Measurements from ENCODE around the gene ZRSR2. TPM values are rescaled to one million over a fixed set of nuclear protein-coding genes. Genes with fewer than 3 reads are reported as not detected.
A peak's percentile ranks its signal among the peaks of the same experiment; 100 is the strongest.

The ZRSR2 gene
- total RNA-seq, 6 donors from 2014 or later = 8.2 to 46.1 (median 15.4) TPM

- TF ChIP-seq POLR2A (IDR thresholded peaks at IDR 0.05) = no peak
- no peak for TF ChIP-seq EP300 (IDR thresholded peaks at IDR 0.05)
- TF ChIP-seq POLR2AphosphoS5 (IDR thresholded peaks at IDR 0.05) = no peak
- TF ChIP-seq, protein P1, sequence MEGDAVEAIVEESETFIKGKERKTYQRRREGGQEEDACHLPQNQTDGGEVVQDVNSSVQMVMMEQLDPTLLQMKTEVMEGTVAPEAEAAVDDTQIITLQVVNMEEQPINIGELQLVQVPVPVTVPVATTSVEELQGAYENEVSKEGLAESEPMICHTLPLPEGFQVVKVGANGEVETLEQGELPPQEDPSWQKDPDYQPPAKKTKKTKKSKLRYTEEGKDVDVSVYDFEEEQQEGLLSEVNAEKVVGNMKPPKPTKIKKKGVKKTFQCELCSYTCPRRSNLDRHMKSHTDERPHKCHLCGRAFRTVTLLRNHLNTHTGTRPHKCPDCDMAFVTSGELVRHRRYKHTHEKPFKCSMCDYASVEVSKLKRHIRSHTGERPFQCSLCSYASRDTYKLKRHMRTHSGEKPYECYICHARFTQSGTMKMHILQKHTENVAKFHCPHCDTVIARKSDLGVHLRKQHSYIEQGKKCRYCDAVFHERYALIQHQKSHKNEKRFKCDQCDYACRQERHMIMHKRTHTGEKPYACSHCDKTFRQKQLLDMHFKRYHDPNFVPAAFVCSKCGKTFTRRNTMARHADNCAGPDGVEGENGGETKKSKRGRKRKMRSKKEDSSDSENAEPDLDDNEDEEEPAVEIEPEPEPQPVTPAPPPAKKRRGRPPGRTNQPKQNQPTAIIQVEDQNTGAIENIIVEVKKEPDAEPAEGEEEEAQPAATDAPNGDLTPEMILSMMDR (IDR thresholded peaks at IDR 0.05) = no peak
- Histone ChIP-seq H3K4me3 (no peak overlapping the region), H3K27me3 (no peaks in the 10 kb centered on the region), H3K36me3 (no peaks in the 10 kb centered on the region), H3K4me1 (peaks cover 10 to 36% (median 21%) of the 10 kb centered on the region in 4 donors), H3K9me3 (no peaks in the 10 kb centered on the region), H3K27ac (no peak overlapping the region)
- 88 to 93% methylated on average over 13 of the region's 13 CpGs for WGBS, 2 donors
- ATAC-seq (ENCODE audit: low FRiP score in 2 of 2) (no peak), DNase-seq (no peak)
These were observed 42.6 kb upstream of the ZRSR2 start for GRCh38 chrX:15747626-15748173.

DNA sequence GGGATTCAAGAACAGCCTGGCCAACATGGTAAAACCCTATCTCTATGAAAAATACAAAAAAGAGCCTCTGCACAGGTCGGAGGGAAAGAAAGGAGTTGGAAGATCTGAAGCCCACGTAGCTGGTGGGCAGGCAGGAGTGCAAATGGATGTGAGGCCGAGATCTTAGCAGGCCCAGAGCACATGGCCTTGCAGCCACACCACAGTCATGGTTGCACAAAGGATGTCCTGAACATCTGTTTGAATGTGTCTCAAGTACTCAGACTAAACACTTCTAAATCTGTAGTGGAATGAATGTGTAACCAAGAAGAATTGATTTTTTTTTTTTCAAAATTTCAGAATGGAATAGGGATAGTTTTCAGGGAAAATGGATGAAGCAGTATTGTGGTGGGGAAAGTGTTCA, 41.4 kb upstream of the ZRSR2 start:
- ATAC-seq (ENCODE audit: low FRiP score in 2 of 2) = no peak
- H3K27ac ChIP-seq = peak overlapping the region in 2 of 4 donors; percentile 79 to 92
- 76 to 84% methylated on average over 3 of the region's 3 CpGs for WGBS, 2 donors

DNA sequence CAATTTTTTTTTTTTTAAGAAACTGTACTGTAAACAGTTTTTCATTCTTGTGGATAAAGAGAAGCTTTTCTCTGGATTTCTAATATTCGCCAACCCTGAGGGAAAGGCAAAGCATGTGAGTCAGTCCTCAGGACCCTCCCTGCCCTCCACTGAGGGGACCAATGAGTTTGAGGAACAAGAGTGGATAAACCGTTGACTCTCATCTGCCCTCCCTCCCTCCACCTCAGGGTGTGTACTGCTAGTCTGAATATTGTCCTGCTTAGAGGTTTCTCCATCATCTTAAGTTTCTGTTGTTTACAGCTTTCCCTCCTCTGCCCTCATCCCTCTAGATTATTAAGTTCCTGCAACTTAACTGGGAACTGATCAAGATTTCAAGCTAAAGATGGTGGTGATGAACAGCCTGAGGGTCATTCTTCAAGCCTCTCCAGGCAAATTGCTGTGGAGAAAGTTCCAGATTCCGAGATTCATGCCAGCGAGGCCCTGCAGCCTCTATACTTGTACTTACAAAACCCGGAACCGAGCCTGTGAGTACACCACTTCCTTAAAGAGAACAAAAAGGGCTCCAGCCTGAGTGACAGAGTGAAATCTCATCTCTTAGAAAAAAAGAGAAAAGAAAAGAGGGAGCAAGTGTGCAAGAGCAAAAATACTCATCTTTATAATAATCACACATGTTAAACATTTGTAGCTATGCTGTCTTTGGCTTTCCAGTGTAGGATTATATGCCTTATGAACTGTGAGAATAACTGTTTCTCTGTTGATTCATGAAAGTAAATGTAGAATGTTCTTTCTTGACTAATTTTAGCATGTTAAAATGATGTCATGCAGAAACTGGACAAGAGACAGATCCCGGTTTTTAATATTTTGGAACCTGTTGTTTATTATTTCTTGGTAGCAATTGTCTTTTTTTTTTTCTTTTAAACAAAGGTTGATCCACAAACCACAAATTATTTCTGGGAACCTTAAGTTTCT, 40.4 kb upstream of the ZRSR2 start:
- peak overlapping the region; percentile 74 to 92 (median 78) for H3K27ac ChIP-seq
- no peaks in the 10 kb centered on the region for H3K9me3 ChIP-seq
- WGBS, 2 donors = 46 to 62% methylated on average over 7 of the region's 7 CpGs

More for the DNA sequence above, 41.4 kb upstream of the ZRSR2 start:
- Histone ChIP-seq H3K27me3 (no peaks in the 10 kb centered on the region), H3K4me1 (peaks cover 10 to 36% (median 21%) of the 10 kb centered on the region in 4 donors), H3K36me3 (no peaks in the 10 kb centered on the region), H3K9me3 (no peaks in the 10 kb centered on the region), H3K4me3 (no peak overlapping the region)
- TF ChIP-seq POLR2A (IDR thresholded peaks at IDR 0.05) = no peak
- no peak for DNase-seq

DNA sequence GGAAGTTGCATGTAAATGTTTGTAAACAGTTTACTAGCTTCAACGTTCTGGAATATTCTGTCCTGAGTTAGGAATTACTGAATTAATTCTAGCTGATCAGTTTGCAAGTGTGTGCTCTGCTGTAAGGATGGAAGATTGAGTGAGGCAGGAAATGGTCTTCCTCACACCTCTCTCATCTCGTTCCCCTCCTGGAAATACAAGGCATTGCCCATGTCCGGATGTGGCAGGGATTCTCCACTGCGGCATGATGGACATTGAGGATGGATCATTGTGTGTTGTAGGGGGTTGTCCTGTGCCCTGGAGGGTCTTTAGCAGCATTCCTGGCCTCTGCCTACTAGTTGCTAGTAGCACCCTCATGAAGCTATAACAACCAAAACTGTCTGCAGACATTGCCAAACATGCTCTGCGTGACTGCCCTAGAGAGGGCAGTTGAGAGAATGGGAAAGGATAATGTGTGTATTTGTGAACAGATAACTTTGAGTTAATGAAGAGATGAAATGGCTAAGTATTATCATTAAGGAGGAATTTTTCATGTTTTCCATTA, 39.6 kb upstream of the ZRSR2 start:
- 24 to 59% methylated on average over 2 to 5 of the region's 5 CpGs for WGBS, 2 donors
- peak overlapping the region in 1 of 4 donors; percentile 3 for H3K4me3 ChIP-seq
- no peak for DNase-seq
- H3K4me1 ChIP-seq = peaks cover 10 to 33% (median 21%) of the 10 kb centered on the region in 4 donors
- TF ChIP-seq, protein P1 (IDR thresholded peaks at IDR 0.05) = no peak
- TF ChIP-seq EP300 (IDR thresholded peaks at IDR 0.05) = no peak
- TF ChIP-seq POLR2A (IDR thresholded peaks at IDR 0.05) = no peak
- no peak for TF ChIP-seq POLR2AphosphoS5 (IDR thresholded peaks at IDR 0.05)
- peak overlapping the region; percentile 74 to 92 (median 78) for H3K27ac ChIP-seq
- no peak for ATAC-seq (ENCODE audit: low FRiP score in 2 of 2)
- no peaks in the 10 kb centered on the region for H3K27me3 ChIP-seq
- H3K36me3 ChIP-seq = no peaks in the 10 kb centered on the region
- no peaks in the 10 kb centered on the region for H3K9me3 ChIP-seq

More for the DNA sequence above, 40.4 kb upstream of the ZRSR2 start:
- peaks cover 10 to 36% (median 21%) of the 10 kb centered on the region in 4 donors for H3K4me1 ChIP-seq
- TF ChIP-seq POLR2AphosphoS5 (IDR thresholded peaks at IDR 0.05) (no peak), EP300 (IDR thresholded peaks at IDR 0.05) (no peak), POLR2A (IDR thresholded peaks at IDR 0.05) (no peak)
- TF ChIP-seq, protein P1 (IDR thresholded peaks at IDR 0.05) = no peak
- H3K27me3 ChIP-seq = no peaks in the 10 kb centered on the region
- DNase-seq (peak in 1 of 2 donors; percentile 59), ATAC-seq (ENCODE audit: low FRiP score in 2 of 2) (peak; percentile 69 to 79)
- peak overlapping the region in 1 of 4 donors; percentile 3 for H3K4me3 ChIP-seq
- no peaks in the 10 kb centered on the region for H3K36me3 ChIP-seq
